OCI-LY7 (cell line): ENCODE measurements around the gene VPS39.

Experiments used
- CTCF ChIP-seq: fragments of 200-600 bp; sonication (generic); conservative IDR thresholded peaks from 2 replicates; pipeline ENCODE4 v1.5.1; 2014; ENCODE audit warnings: mild to moderate bottlenecking, antibody characterized with exemption, low read length, moderate library complexity, mixed read lengths
- EZH2phosphoT487 ChIP-seq: fragments of 200-600 bp; sonication (generic); IDR thresholded peaks from 2 replicates; pipeline ENCODE4 v1.6.1; 2018; ENCODE audit warnings: low read depth, borderline replicate concordance, mild to moderate bottlenecking, mixed run types, antibody characterized with exemption, low read length, moderate library complexity, mixed read lengths

DNA sequence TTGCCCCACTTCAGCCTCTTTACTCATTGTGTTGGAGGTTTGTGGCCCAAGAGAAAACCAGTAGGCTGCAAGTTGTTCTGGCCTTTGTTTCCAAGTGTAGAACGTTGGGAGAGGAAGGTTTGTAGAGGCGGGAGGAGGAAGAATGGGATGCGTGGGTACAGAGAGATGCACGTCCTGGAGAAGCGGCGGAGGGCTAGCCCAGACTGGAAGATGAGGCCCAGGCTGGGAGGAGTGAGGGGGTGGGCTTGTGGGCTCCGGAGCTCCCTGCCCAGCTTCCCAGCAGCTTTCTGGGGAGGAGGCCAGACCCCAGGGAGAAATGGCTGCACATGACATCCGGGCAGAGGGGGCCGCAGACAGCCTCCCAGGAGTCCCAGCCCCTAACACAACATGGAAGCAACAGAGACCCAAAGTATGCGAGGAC lies 57.0 kb downstream of the VPS39 start:
- no peak for TF ChIP-seq CTCF
- TF ChIP-seq EZH2phosphoT487, result no peak
